ENCODE data around the gene KRT17. TPM values are rescaled to one million over a fixed set of nuclear protein-coding genes. Genes with fewer than 3 reads are reported as not detected.

KRT17 gene
- total RNA-seq, 2 experiments from 2014 or later = not detected

- Histone ChIP-seq H3K27me3 (ENCODE audit: control insufficient read depth in 1 of 2, insufficient read depth in 2 of 2, low read length in 2 of 2) (peaks cover under 1 to 13% of the 10 kb centered on the region in 2 experiments), H3K9me3 (ENCODE audit: control insufficient read depth in 1 of 2, insufficient read depth in 1 of 2, low read length in 2 of 2) (peaks cover 0 to 3% of the 10 kb centered on the region in 2 experiments), H3K36me3 (ENCODE audit: insufficient read depth, low read length) (no peaks in the 10 kb centered on the region), H3K4me3 (ENCODE audit: low read length) (no peak overlapping the region), H3K27ac (ENCODE audit: low read depth in 1 of 2, low read length in 2 of 2) (no peak overlapping the region), H3K4me1 (ENCODE audit: insufficient read depth, low read length) (no peaks in the 10 kb centered on the region)
- H3K9me3 Mint-ChIP-seq = no peaks in the 10 kb centered on the region
- ChIA-PET CTCF (no interaction called here), POLR2A (no interaction called here)
- ATAC-seq (ENCODE audit: poor library complexity) (no peak), DNase-seq (no peak)
- H3K27ac Mint-ChIP-seq = no peak overlapping the region
- no peaks in the 10 kb centered on the region for H3K4me1 Mint-ChIP-seq (ENCODE audit: low read depth)
- intact Hi-C loops (cut with DNase I, micrococcal nuclease) = no loop called here
- H3K36me3 Mint-ChIP-seq (ENCODE audit: low read depth) = no peaks in the 10 kb centered on the region
- peaks cover 62% of the 10 kb centered on the region for H3K27me3 Mint-ChIP-seq
- H3K4me3 Mint-ChIP-seq = no peak overlapping the region
- no peak for TF ChIP-seq CTCF (IDR thresholded peaks at IDR 0.05)
These were observed 42.9 kb downstream of the KRT17 start for GRCh38 chr17:41581366-41582060.

DNA sequence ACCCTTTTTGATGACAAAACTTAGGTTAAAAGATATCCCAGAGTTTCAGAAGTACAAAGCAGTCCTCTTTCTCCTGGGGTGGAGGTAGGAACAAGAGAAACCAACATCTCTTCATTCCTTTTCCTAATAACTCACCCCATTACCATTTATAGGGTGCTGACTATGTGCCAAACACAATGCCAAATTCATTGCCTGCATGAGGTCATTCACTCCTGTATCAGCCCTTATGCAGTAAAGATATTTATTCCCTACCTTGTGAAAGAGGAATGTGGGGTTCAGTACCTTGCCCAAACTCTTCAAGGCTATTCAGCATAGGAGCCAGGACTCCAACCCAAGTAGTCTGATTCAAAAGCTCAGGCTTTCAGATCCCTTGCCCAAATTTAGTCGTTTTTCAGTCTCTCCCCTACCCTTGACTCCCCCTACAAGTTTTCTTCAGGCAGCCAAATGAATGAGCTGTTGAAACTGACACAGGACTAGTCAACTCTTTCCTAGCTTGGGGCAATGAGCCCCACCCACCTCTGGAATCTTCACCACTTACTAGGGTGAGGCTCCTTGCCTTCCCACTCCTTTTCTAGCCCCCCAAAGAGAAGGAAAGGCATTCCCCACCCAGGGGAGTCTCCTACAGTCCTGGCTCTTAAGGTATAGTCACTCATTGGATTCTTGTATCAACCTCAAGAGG is 43.5 kb downstream of the KRT17 start:
- peaks cover 3 to 19% of the 10 kb centered on the region in 2 experiments for H3K27me3 ChIP-seq (ENCODE audit: control insufficient read depth in 1 of 2, insufficient read depth in 2 of 2, low read length in 2 of 2)
- intact Hi-C loops (cut with DNase I, micrococcal nuclease) = no loop called here

GRCh38 chr17:41580244-41580575 is 44.2 kb downstream of the KRT17 start:
- Mint-ChIP-seq H3K36me3 (ENCODE audit: low read depth) (no peaks in the 10 kb centered on the region), H3K27ac (no peak overlapping the region), H3K9me3 (no peaks in the 10 kb centered on the region), H3K4me1 (ENCODE audit: low read depth) (no peaks in the 10 kb centered on the region), H3K27me3 (peaks cover 65% of the 10 kb centered on the region), H3K4me3 (no peak overlapping the region)
- Histone ChIP-seq H3K36me3 (ENCODE audit: insufficient read depth, low read length) (no peaks in the 10 kb centered on the region), H3K27ac (ENCODE audit: low read depth in 1 of 2, low read length in 2 of 2) (no peak overlapping the region), H3K27me3 (ENCODE audit: control insufficient read depth in 1 of 2, insufficient read depth in 2 of 2, low read length in 2 of 2) (peaks cover 6 to 22% of the 10 kb centered on the region in 2 experiments), H3K4me3 (ENCODE audit: low read length) (no peak overlapping the region), H3K9me3 (ENCODE audit: control insufficient read depth in 1 of 2, insufficient read depth in 1 of 2, low read length in 2 of 2) (peaks cover 0 to 3% of the 10 kb centered on the region in 2 experiments), H3K4me1 (ENCODE audit: insufficient read depth, low read length) (no peaks in the 10 kb centered on the region)
- POLR2A ChIA-PET = no interaction called here
- CTCF ChIA-PET = interaction anchor here (0.7 kb wide), 1 partner anchor 31 kb away, joined by 5 read pairs; no protein-coding TSS in a partner anchor
- no peak for TF ChIP-seq CTCF (IDR thresholded peaks at IDR 0.05)
- intact Hi-C loops (cut with DNase I, micrococcal nuclease) = no loop called here
- ATAC-seq (ENCODE audit: poor library complexity) (no peak), DNase-seq (no peak)

More for the DNA sequence above, 43.5 kb downstream of the KRT17 start:
- Histone ChIP-seq H3K36me3 (ENCODE audit: insufficient read depth, low read length) (no peaks in the 10 kb centered on the region), H3K27ac (ENCODE audit: low read depth in 1 of 2, low read length in 2 of 2) (no peak overlapping the region), H3K9me3 (ENCODE audit: control insufficient read depth in 1 of 2, insufficient read depth in 1 of 2, low read length in 2 of 2) (peaks cover 0 to 3% of the 10 kb centered on the region in 2 experiments), H3K4me1 (ENCODE audit: insufficient read depth, low read length) (no peaks in the 10 kb centered on the region), H3K4me3 (ENCODE audit: low read length) (no peak overlapping the region)
- Mint-ChIP-seq H3K36me3 (ENCODE audit: low read depth) (no peaks in the 10 kb centered on the region), H3K27ac (no peak overlapping the region), H3K27me3 (peaks cover 67% of the 10 kb centered on the region), H3K4me3 (no peak overlapping the region), H3K9me3 (no peaks in the 10 kb centered on the region), H3K4me1 (ENCODE audit: low read depth) (no peaks in the 10 kb centered on the region)
- no peak for TF ChIP-seq CTCF (IDR thresholded peaks at IDR 0.05)
- ChIA-PET CTCF (no interaction called here), POLR2A (no interaction called here)
- no peak for DNase-seq
- no peak for ATAC-seq (ENCODE audit: poor library complexity)

All from CD4-positive, alpha-beta T cell (primary cell).